GM12878 (cell line): ENCODE results near the gene PFDN4. TPM values are rescaled to one million over a fixed set of nuclear protein-coding genes. Genes with fewer than 3 reads are reported as not detected.

Experiments
- ATAC-seq: fragments of 200-7000 bp; cut with Tn5 transposase; 3 replicates; pipeline ENCODE4 v1.9.1; 2020; ENCODE audit warnings: mild to moderate bottlenecking, moderate library complexity
- BruUV-seq: library from RNA; stranded (reverse); fragments of 400-500 nt; replicated peaks from 2 replicates; lab custom pipeline; 2021; lab: Mats Ljungman, UMichigan
- CTCF ChIA-PET: fragments of 300-600 bp; sonication (Branson Sonifier 250); formaldehyde crosslinking; extraction: SDS; loops from one replicate; lab custom pipeline; 2021; ENCODE audit warnings: inconsistent platforms; lab: Yijun Ruan, JAX
- POLR2A ChIA-PET: fragments of 350-600 bp; formaldehyde crosslinking; extraction: SDS; loops from one replicate; lab custom pipeline; 2021; ENCODE audit warnings: inconsistent platforms; lab: Charles Lee
- RAD21 ChIA-PET: fragments of 300-600 bp; sonication (Branson Sonifier 250); formaldehyde crosslinking; loops from one replicate; lab custom pipeline; 2023; ENCODE audit warnings: antibody characterized with exemption; ENCODE audit not compliant: unreplicated experiment; lab: Charles Lee
- SMC1A ChIA-PET: fragments of 300-600 bp; sonication (Branson Sonifier 250); formaldehyde crosslinking; loops from one replicate; lab custom pipeline; 2023; ENCODE audit not compliant: unreplicated experiment, uncharacterized antibody; lab: Charles Lee
- DNase-seq: peaks from one replicate; pipeline ENCODE4 v3.0.0-alpha.2; 2011; ENCODE audit warnings: low read depth, low spot score
- FAIRE-seq: peaks from 3 replicates; lab custom pipeline; 2011; peaks lifted over from hg19 to GRCh38; lab: Jason Lieb, UNC
- H2AFZ ChIP-seq: 2 replicates; pipeline ENCODE4 v1.6.0; 2011; ENCODE audit warnings: low read depth, low read length, control low read depth; ENCODE audit not compliant: control insufficient read depth
- H3K27ac ChIP-seq: 2 replicates; pipeline ENCODE4 v1.5.1; 2011; ENCODE audit warnings: control low read depth; ENCODE audit not compliant: control insufficient read depth, insufficient read depth
- H3K27me3 ChIP-seq, 2 experiments: replicated peaks in 1 of 2; 2 replicates each; pipeline versions ENCODE4 v1.6.0 to v1.6.1; 2011; ENCODE audit warnings: low read length in 1 of 2; ENCODE audit not compliant: control insufficient read depth in 2 of 2, insufficient read depth in 2 of 2
- H3K36me3 ChIP-seq, 2 experiments: 2 replicates each; pipeline ENCODE4 v1.5.1; 2011; ENCODE audit warnings: low read length in 1 of 2; ENCODE audit not compliant: control insufficient read depth in 2 of 2, insufficient read depth in 2 of 2
- H3K4me1 ChIP-seq: 2 replicates; pipeline ENCODE4 v1.6.1; 2011; ENCODE audit warnings: mild to moderate bottlenecking, low read length, moderate library complexity, mixed read lengths; ENCODE audit not compliant: control insufficient read depth, insufficient read depth
- H3K4me2 ChIP-seq: 2 replicates; pipeline ENCODE4 v1.6.0; 2011; ENCODE audit warnings: control low read depth; ENCODE audit not compliant: control insufficient read depth, insufficient read depth
- H3K4me3 ChIP-seq: fragments of 200-600 bp; sonication (generic); 2 replicates; pipeline ENCODE4 v1.5.1; 2016
- H3K79me2 ChIP-seq: 2 replicates; pipeline ENCODE4 v1.6.0; 2011; ENCODE audit warnings: low read length; ENCODE audit not compliant: control insufficient read depth, insufficient read depth
- H3K9ac ChIP-seq: 2 replicates; pipeline ENCODE4 v1.8.0; 2011; ENCODE audit warnings: low read length, control low read depth, mixed read lengths; ENCODE audit not compliant: control insufficient read depth, insufficient read depth
- H3K9me3 ChIP-seq: replicated peaks from 3 replicates; pipeline ENCODE4 v1.5.1; 2011; ENCODE audit warnings: mild to moderate bottlenecking, low read length; ENCODE audit not compliant: control insufficient read depth, insufficient read depth
- H4K20me1 ChIP-seq: 2 replicates; pipeline ENCODE4 v1.6.0; 2011; ENCODE audit not compliant: control insufficient read depth, insufficient read depth
- EGR1 ChIP-seq, 2 experiments: IDR thresholded peaks; 1 replicate in 1 of 2; 2 replicates in 1 of 2; pipeline ENCODE4 v1.6.1; 2011 to 2012; ENCODE audit warnings: low read depth in 2 of 2, low read length in 2 of 2, borderline replicate concordance in 1 of 2, mild to moderate bottlenecking in 1 of 2, moderate library complexity in 1 of 2
- ETV6 ChIP-seq, 2 experiments: fragments of 450-650 bp in 1 of 2; IDR thresholded peaks in 1 of 2; conservative IDR thresholded peaks in 1 of 2; 2 replicates each; pipeline ENCODE4 v1.6.1; 2014; ENCODE audit warnings: antibody characterized with exemption in 1 of 2, borderline replicate concordance in 1 of 2, low read depth in 1 of 2, mild to moderate bottlenecking in 1 of 2, moderate library complexity in 1 of 2
- EZH2 ChIP-seq: IDR thresholded peaks from 2 replicates; pipeline ENCODE4 v1.6.1; 2012; ENCODE audit warnings: low read depth, mild to moderate bottlenecking, control low read depth, inconsistent platforms, low read length, borderline replicate concordance; ENCODE audit not compliant: control insufficient read depth
- IRF4 ChIP-seq: IDR thresholded peaks from 2 replicates; pipeline ENCODE4 v1.6.1; 2011; ENCODE audit warnings: low read depth, low read length
- KDM1A ChIP-seq: fragments of 200-600 bp; sonication (generic); IDR thresholded peaks from 2 replicates; pipeline ENCODE4 v1.6.1; 2016; ENCODE audit warnings: borderline replicate concordance
- NFXL1 ChIP-seq: fragments of 450-650 bp; IDR thresholded peaks from 2 replicates; pipeline ENCODE4 v1.6.1; 2017; ENCODE audit warnings: antibody characterized with exemption, mild to moderate bottlenecking, borderline replicate concordance
- WGBS: methylation state at CpG from one replicate; pipeline ENCODE4 v1.1.6; 2016; ENCODE audit warnings: low lambda C conversion rate; ENCODE audit not compliant: insufficient replicate concordance, insufficient coverage; ENCODE audit errors: missing lambda C conversion rate; 5-methylcytosine and 5-hydroxymethylcytosine counted together
- in situ Hi-C: fragments of 300-500 bp; cut with MboI; formaldehyde crosslinking; loops from 9 replicates; pipeline ENCODE4 v1.14.3; 2018; ENCODE audit warnings: mixed read lengths
- intact Hi-C: fragments of 100-400 bp; cut with micrococcal nuclease; formaldehyde crosslinking; loops from one replicate; pipeline ENCODE4 v1.14.2; 2022; ENCODE audit not compliant: unreplicated experiment
- polyA plus RNA-seq, 11 experiments: library from polyadenylated mRNA; depleted of rRNA in 4 of 11; unstranded in 6 of 11; stranded (reverse) in 5 of 11; fragments of >200 nt; fragmentation: Nextera tagmentation in 4 of 11; fragmentation: Illumina TruSeq in 1 of 11; extraction: Ambion mirVana in 4 of 11; extraction: Trizol in 1 of 11; gene quantifications; 1 replicate in 1 of 11; 2 replicates in 10 of 11; pipeline versions ENCODE4 v1.2.1 to v1.2.3, GENCODE V29; 2011 to 2016; ENCODE audit warnings: inconsistent platforms in 2 of 11, missing spikeins in 2 of 11, low read depth in 1 of 11
- total RNA-seq, 4 experiments: library from RNA; depleted of rRNA in 3 of 4; stranded (reverse); fragments of >200 nt in 3 of 4; fragmentation: Illumina TruSeq in 1 of 4; extraction: Trizol in 1 of 4; gene quantifications; 2 replicates each; pipeline versions ENCODE4 v1.2.1 to v1.2.3, GENCODE V29; 2013 to 2021
- TF ChIP-seq, protein P1 (sequence below): fragments of 450-650 bp; IDR thresholded peaks from 2 replicates; pipeline ENCODE4 v1.6.1; 2014; ENCODE audit warnings: mild to moderate bottlenecking
- TF ChIP-seq, protein P2 (sequence below): fragments of 450-650 bp; IDR thresholded peaks from 2 replicates; pipeline ENCODE4 v1.6.1; 2017; ENCODE audit warnings: antibody characterized with exemption, mild to moderate bottlenecking, moderate library complexity
- TF ChIP-seq, protein P3 (sequence below), 3 experiments: IDR thresholded peaks in 2 of 3; conservative IDR thresholded peaks in 1 of 3; 2 replicates each; pipeline ENCODE4 v1.5.1; 2011; ENCODE audit warnings: low read depth in 3 of 3, low read length in 3 of 3, mild to moderate bottlenecking in 3 of 3, control low read depth in 2 of 3, moderate library complexity in 2 of 3, inconsistent platforms in 1 of 3, mixed read lengths in 1 of 3; ENCODE audit not compliant: control insufficient read depth in 2 of 3, insufficient read depth in 1 of 3; ENCODE audit errors: extremely low read depth in 1 of 3

PFDN4 gene
- total and polyA plus RNA-seq, 10 of the 15 experiments (the other 5 are each of a cell fraction or from before 2014, with no cell fraction given): 36.9 to 136 (median 82.8) TPM

DNA sequence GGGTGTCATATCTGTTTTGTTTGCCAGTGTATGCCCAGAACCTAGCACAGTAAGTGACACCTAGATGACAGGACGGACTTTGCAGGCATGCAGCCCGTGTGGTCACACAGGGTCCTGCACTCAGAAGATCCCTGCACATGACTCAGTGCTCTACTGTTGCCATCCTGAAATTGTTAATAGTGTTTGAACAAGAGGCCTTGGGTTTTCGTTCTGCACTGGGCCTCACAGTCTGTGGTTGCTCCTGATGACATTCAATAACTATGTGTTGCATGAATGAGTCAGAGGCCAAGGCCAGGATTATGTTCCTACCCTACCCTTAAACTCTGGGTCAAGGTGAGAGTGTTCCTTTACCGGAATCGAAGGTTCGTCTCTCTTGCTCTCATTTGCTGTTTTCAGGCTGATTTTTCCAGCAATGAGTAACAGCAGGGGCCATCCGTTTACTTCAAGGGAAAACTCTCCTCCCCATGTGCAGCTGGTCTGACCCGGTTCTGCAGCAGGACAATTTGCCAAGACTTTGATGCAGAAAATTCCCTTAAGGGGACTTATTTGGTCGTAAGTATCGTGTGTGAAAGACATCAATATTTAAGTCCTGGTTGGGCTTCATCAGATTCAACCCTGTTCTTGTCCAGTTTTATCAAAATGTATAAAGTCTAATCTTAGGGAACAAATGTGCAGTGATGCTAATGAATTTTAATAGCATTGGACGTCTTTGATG lies 13.0 kb upstream of the PFDN4 start:
- TF ChIP-seq, protein P1, sequence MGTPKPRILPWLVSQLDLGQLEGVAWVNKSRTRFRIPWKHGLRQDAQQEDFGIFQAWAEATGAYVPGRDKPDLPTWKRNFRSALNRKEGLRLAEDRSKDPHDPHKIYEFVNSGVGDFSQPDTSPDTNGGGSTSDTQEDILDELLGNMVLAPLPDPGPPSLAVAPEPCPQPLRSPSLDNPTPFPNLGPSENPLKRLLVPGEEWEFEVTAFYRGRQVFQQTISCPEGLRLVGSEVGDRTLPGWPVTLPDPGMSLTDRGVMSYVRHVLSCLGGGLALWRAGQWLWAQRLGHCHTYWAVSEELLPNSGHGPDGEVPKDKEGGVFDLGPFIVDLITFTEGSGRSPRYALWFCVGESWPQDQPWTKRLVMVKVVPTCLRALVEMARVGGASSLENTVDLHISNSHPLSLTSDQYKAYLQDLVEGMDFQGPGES: no peak
- TF ChIP-seq KDM1A (no peak), ETV6 (conservative IDR thresholded peaks at IDR 0.05 in 1 of 2, IDR thresholded peaks at IDR 0.05 in 1 of 2; ENCODE audit: borderline replicate concordance in 1 of 2, low read depth in 1 of 2) (peak in 1 of 2 experiments; percentile 97; a peak in 2 of 4 replicates), EZH2 (no peak), EGR1 (IDR thresholded peaks at IDR 0.05; ENCODE audit: borderline replicate concordance in 1 of 2, low read depth in 2 of 2, low read length in 2 of 2) (no peak), IRF4 (no peak), NFXL1 (peak; percentile 68; the same call in 1 of the 2 replicates)
- TF ChIP-seq, protein P2, sequence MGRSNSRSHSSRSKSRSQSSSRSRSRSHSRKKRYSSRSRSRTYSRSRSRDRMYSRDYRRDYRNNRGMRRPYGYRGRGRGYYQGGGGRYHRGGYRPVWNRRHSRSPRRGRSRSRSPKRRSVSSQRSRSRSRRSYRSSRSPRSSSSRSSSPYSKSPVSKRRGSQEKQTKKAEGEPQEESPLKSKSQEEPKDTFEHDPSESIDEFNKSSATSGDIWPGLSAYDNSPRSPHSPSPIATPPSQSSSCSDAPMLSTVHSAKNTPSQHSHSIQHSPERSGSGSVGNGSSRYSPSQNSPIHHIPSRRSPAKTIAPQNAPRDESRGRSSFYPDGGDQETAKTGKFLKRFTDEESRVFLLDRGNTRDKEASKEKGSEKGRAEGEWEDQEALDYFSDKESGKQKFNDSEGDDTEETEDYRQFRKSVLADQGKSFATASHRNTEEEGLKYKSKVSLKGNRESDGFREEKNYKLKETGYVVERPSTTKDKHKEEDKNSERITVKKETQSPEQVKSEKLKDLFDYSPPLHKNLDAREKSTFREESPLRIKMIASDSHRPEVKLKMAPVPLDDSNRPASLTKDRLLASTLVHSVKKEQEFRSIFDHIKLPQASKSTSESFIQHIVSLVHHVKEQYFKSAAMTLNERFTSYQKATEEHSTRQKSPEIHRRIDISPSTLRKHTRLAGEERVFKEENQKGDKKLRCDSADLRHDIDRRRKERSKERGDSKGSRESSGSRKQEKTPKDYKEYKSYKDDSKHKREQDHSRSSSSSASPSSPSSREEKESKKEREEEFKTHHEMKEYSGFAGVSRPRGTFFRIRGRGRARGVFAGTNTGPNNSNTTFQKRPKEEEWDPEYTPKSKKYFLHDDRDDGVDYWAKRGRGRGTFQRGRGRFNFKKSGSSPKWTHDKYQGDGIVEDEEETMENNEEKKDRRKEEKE: no peak
- TF ChIP-seq, protein P3, sequence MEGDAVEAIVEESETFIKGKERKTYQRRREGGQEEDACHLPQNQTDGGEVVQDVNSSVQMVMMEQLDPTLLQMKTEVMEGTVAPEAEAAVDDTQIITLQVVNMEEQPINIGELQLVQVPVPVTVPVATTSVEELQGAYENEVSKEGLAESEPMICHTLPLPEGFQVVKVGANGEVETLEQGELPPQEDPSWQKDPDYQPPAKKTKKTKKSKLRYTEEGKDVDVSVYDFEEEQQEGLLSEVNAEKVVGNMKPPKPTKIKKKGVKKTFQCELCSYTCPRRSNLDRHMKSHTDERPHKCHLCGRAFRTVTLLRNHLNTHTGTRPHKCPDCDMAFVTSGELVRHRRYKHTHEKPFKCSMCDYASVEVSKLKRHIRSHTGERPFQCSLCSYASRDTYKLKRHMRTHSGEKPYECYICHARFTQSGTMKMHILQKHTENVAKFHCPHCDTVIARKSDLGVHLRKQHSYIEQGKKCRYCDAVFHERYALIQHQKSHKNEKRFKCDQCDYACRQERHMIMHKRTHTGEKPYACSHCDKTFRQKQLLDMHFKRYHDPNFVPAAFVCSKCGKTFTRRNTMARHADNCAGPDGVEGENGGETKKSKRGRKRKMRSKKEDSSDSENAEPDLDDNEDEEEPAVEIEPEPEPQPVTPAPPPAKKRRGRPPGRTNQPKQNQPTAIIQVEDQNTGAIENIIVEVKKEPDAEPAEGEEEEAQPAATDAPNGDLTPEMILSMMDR (IDR thresholded peaks at IDR 0.05 in 2 of 3, conservative IDR thresholded peaks at IDR 0.05 in 1 of 3; ENCODE audit: control insufficient read depth in 2 of 3, extremely low read depth in 1 of 3, insufficient read depth in 1 of 3, low read depth in 3 of 3, low read length in 3 of 3): peak in 2 of 3 experiments; percentile 8 to 15; a peak in 1 of 6 replicates
- H3K9me3 ChIP-seq: no peaks in the 10 kb centered on the region
- H3K36me3 ChIP-seq: no peaks in the 10 kb centered on the region
- intact Hi-C loops: loop anchor here (5.0 to 10.0 kb wide), 3 partner anchors 253 to 780 kb away; no protein-coding TSS in a partner anchor
- 29% methylated on average over 11 of the region's 11 CpGs for WGBS
- H3K4me2 ChIP-seq: no peak overlapping the region
- ATAC-seq: peak; percentile 60
- H3K27ac ChIP-seq: no peak overlapping the region
- no peak overlapping the region for H3K4me3 ChIP-seq
- no peak overlapping the region for H3K9ac ChIP-seq
- RAD21 ChIA-PET: interaction anchor here (0.7 to 1.4 kb wide), 2 partner anchors 37 to 89 kb away, joined by 3 to 4 read pairs; no protein-coding TSS in a partner anchor
- CTCF ChIA-PET: interaction anchor here (1.0 to 3.5 kb wide), 4 partner anchors 13 to 111 kb away, joined by 3 to 19 read pairs (median 8); partner anchors contain the start of gene PFDN4
- POLR2A ChIA-PET: no interaction called here
- no peaks in the 10 kb centered on the region for H3K27me3 ChIP-seq
- SMC1A ChIA-PET: interaction anchor here (1.0 to 1.4 kb wide), 2 partner anchors 100 to 102 kb away, joined by 3 to 6 read pairs; no protein-coding TSS in a partner anchor
- in situ Hi-C loops: loop anchor here (5.0 to 10.0 kb wide), 4 partner anchors 93 to 783 kb away; no protein-coding TSS in a partner anchor
- H2AFZ ChIP-seq: no peak overlapping the region
- H4K20me1 ChIP-seq: no peaks in the 10 kb centered on the region
- no peaks in the 10 kb centered on the region for H3K79me2 ChIP-seq
- no TSS peak for BruUV-seq
- no peak for DNase-seq
- peaks cover 14% of the 10 kb centered on the region for H3K4me1 ChIP-seq
- FAIRE-seq: no peak
